HG03469 (cell line): Measurements from ENCODE around the gene TIFAB.

Source experiments
- ATAC-seq: cut with Tn5 transposase; IDR thresholded peaks from one replicate; pipeline ENCODE4 v1.9.1; 2021; ENCODE audit warnings: mild to moderate bottlenecking, moderate library complexity, moderate number of reproducible peaks; ENCODE audit not compliant: unreplicated experiment

TIFAB gene

GRCh38 chr5:135482381-135482933 is 30.3 kb upstream of the TIFAB start:
- ATAC-seq: no peak

GRCh38 chr5:135481909-135482311 is 29.8 kb upstream of the TIFAB start:
- no peak for ATAC-seq

- ATAC-seq: no peak
These were observed 29.2 kb upstream of the TIFAB start for GRCh38 chr5:135481387-135481786.

- ATAC-seq: no peak
These were observed 28.4 kb upstream of the TIFAB start for GRCh38 chr5:135480511-135480910.

- ATAC-seq: no peak
These were observed 26.8 kb upstream of the TIFAB start for GRCh38 chr5:135478938-135479337.

- ATAC-seq: no peak
These were observed 25.5 kb upstream of the TIFAB start for GRCh38 chr5:135477613-135478066.

- no peak for ATAC-seq
These were observed 24.7 kb upstream of the TIFAB start for GRCh38 chr5:135476615-135477581.

- no peak for ATAC-seq
These were observed 22.0 kb upstream of the TIFAB start for GRCh38 chr5:135473956-135474670.

- no peak for ATAC-seq
These were observed 20.0 kb upstream of the TIFAB start for GRCh38 chr5:135472141-135472540.

- no peak for ATAC-seq
These were observed 19.6 kb upstream of the TIFAB start for GRCh38 chr5:135471726-135472125.

- ATAC-seq: no peak
These were observed 17.8 kb upstream of the TIFAB start for GRCh38 chr5:135469911-135470310.

- ATAC-seq: no peak
These were observed 16.4 kb upstream of the TIFAB start for GRCh38 chr5:135468541-135468940.

- ATAC-seq: no peak
These were observed 15.8 kb upstream of the TIFAB start for GRCh38 chr5:135467871-135468485.

- no peak for ATAC-seq
These were observed 15.0 kb upstream of the TIFAB start for GRCh38 chr5:135467051-135467625.

GRCh38 chr5:135466178-135467050 is 14.3 kb upstream of the TIFAB start:
- no peak for ATAC-seq

GRCh38 chr5:135465391-135466122 is 13.4 kb upstream of the TIFAB start:
- no peak for ATAC-seq

GRCh38 chr5:135462304-135462703 is 10.2 kb upstream of the TIFAB start:
- ATAC-seq: no peak

GRCh38 chr5:135461481-135462151 is 9.5 kb upstream of the TIFAB start:
- ATAC-seq: no peak
